Epithelial cell of proximal tubule (primary cell): ENCODE measurements around the gene AKAP11. TPM values are rescaled to one million over a fixed set of nuclear protein-coding genes. Genes with fewer than 3 reads are reported as not detected.

Experiments used
- DNase-seq: peaks from one replicate; pipeline ENCODE4 v3.0.0-alpha.2; 2011; ENCODE audit warnings: low read depth
- H3K4me3 ChIP-seq: 2 replicates; pipeline ENCODE4 v1.5.1; 2011; ENCODE audit warnings: low read depth, mild to moderate bottlenecking, low read length
- total RNA-seq: library from RNA; depleted of rRNA; stranded (reverse); fragments of >200 nt; gene quantifications from 2 replicates; pipeline ENCODE4 v1.2.3, GENCODE V29; 2015
- TF ChIP-seq, protein P1 (sequence below): conservative IDR thresholded peaks from 2 replicates; pipeline ENCODE4 v1.5.1; 2012; ENCODE audit warnings: low read depth, mild to moderate bottlenecking, low read length

AKAP11 gene
- total RNA-seq, 1 donor from 2014 or later = 9.3 TPM

- TF ChIP-seq, protein P1, sequence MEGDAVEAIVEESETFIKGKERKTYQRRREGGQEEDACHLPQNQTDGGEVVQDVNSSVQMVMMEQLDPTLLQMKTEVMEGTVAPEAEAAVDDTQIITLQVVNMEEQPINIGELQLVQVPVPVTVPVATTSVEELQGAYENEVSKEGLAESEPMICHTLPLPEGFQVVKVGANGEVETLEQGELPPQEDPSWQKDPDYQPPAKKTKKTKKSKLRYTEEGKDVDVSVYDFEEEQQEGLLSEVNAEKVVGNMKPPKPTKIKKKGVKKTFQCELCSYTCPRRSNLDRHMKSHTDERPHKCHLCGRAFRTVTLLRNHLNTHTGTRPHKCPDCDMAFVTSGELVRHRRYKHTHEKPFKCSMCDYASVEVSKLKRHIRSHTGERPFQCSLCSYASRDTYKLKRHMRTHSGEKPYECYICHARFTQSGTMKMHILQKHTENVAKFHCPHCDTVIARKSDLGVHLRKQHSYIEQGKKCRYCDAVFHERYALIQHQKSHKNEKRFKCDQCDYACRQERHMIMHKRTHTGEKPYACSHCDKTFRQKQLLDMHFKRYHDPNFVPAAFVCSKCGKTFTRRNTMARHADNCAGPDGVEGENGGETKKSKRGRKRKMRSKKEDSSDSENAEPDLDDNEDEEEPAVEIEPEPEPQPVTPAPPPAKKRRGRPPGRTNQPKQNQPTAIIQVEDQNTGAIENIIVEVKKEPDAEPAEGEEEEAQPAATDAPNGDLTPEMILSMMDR = no peak
- DNase-seq = no peak
- no peak overlapping the region for H3K4me3 ChIP-seq
Measured at GRCh38 chr13:42259515-42259914, 12.4 kb upstream of the AKAP11 start.

- no peak overlapping the region for H3K4me3 ChIP-seq
- TF ChIP-seq, protein P1 = no peak
- no peak for DNase-seq
Measured at GRCh38 chr13:42260903-42261654, 10.9 kb upstream of the AKAP11 start.

DNA sequence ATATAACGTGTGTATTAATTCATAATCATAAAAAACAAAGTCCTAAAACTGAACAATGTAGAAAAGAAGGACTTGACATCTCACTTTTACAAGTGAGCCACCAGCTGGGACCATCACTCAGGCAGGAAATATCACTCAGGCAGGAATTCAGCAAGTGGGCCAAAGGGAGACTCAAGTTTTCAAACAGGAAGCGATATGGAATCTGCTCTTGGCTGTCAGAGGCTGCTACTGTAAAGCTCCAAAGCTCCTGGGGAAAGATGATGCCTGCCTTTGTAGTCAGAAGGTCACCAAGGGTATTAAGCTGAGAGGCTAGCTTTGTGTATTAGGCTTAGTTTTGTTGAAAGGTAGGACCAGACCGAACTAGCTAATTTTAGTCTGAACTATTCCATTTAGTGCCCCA is 5.5 kb upstream of the AKAP11 start:
- TF ChIP-seq, protein P1 = no peak
- no peak for DNase-seq
- H3K4me3 ChIP-seq = no peak overlapping the region

- no peak for DNase-seq
- no peak overlapping the region for H3K4me3 ChIP-seq
- TF ChIP-seq, protein P1 = no peak
Measured at GRCh38 chr13:42270160-42270856, 1.6 kb upstream of the AKAP11 start.

DNA sequence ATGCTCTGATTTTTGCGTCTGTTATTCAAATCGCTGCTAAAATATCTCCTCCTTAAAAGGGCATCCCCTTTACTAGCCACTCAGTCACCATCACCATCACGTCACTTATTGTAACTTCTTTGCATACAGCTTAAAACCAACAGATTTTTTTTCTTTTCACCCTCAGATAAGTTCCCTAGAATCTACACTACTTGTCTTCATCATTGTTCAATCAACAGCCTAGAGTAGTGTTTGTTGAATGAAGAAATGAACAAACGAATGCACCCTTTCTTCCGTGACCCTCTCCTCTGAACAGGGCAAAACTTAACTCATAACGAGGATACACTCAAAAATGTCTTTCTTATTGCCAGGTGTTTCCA is 1.1 kb upstream of the AKAP11 start:
- TF ChIP-seq, protein P1 = no peak
- DNase-seq = no peak
- peak overlapping the region; percentile 72 for H3K4me3 ChIP-seq

DNA sequence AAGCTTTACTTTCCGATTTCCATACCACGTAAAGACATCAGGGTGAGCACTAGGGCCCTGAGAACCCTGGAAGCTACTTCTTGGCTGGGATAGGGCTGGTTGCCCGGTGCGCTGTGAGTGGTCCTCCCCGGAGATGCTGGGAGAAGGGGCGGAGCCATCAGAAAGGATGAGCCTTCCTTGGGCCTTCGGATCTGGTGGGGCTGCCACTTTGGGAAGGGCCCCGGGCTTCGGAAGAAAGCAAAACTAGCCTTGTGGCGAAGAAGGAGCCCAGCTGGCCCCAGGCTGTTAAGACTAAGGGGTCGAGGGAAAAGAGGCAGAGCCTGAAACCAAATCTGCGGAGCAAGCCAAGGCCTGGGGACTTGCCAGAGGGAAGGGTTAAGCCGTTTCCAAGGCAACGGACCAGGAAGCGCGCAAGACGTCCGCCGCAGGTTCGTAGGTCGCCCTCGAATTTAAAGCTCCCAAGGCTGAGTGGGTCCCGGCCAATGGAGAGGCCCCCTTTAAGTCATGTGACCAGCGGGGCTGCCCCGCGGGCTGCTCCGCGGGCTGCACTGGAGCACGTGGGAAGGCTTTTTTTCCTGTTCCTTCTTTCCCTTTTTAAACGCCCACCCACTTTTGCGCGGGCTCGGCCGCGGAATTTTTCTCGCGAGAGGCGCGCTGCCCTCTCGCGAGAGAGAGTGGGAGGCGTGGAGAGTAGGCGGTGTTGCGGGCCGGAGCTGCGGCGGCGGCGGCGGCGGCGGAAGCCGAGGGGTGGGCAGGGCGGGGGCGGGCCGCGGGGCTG is 426 bp upstream of the AKAP11 start:
- TF ChIP-seq, protein P1 = no peak
- peak overlapping the region; percentile 72 for H3K4me3 ChIP-seq
- peak; percentile 85 for DNase-seq
